H9 (cell line): Measurements from ENCODE around the gene GBP7. TPM values are rescaled to one million over a fixed set of nuclear protein-coding genes. Genes with fewer than 3 reads are reported as not detected.

Experiments used
- DNase-seq: peaks from one replicate; pipeline ENCODE4 v3.0.0-alpha.2; 2017
- H2AFZ ChIP-seq: one replicate; pipeline ENCODE4 v1.6.1; 2013; ENCODE audit warnings: mild to moderate bottlenecking, low read length, control low read depth, moderate library complexity
- H2AK5ac ChIP-seq: 2 replicates; pipeline ENCODE4 v1.6.1; 2013; ENCODE audit warnings: low read length, control low read depth, mixed read lengths; ENCODE audit not compliant: insufficient read length
- H2BK120ac ChIP-seq: one replicate; pipeline ENCODE4 v1.6.1; 2013; ENCODE audit warnings: low read depth, mild to moderate bottlenecking, low read length, control low read depth, inconsistent platforms; ENCODE audit not compliant: poor library complexity, severe bottlenecking
- H2BK12ac ChIP-seq: 2 replicates; pipeline ENCODE4 v1.6.1; 2013; ENCODE audit warnings: low read length, control low read depth, mixed read lengths, low read depth; ENCODE audit not compliant: insufficient read length
- H2BK15ac ChIP-seq: 2 replicates; pipeline ENCODE4 v1.6.1; 2013; ENCODE audit warnings: low read depth, low read length, control low read depth
- H2BK20ac ChIP-seq: one replicate; pipeline ENCODE4 v1.6.1; 2013; ENCODE audit warnings: low read depth, mild to moderate bottlenecking, low read length, control low read depth, inconsistent platforms; ENCODE audit not compliant: poor library complexity, severe bottlenecking
- H2BK5ac ChIP-seq: 2 replicates; pipeline ENCODE4 v1.6.1; 2013; ENCODE audit warnings: low read length, control low read depth, mixed read lengths; ENCODE audit not compliant: insufficient read length
- H3K14ac ChIP-seq: 2 replicates; pipeline ENCODE4 v1.6.1; 2013; ENCODE audit warnings: low read length, control low read depth; ENCODE audit not compliant: insufficient read depth
- H3K18ac ChIP-seq: 2 replicates; pipeline ENCODE4 v1.6.1; 2013; ENCODE audit warnings: low read depth, mild to moderate bottlenecking, mixed read lengths, low read length, control low read depth; ENCODE audit not compliant: insufficient read length
- H3K23ac ChIP-seq: 2 replicates; pipeline ENCODE4 v1.6.1; 2013; ENCODE audit warnings: low read length, control low read depth, mixed read lengths, low read depth; ENCODE audit not compliant: insufficient read length
- H3K23me2 ChIP-seq: 2 replicates; pipeline ENCODE4 v1.6.1; 2013; ENCODE audit warnings: low read depth, mild to moderate bottlenecking, mixed read lengths, low read length, control low read depth; ENCODE audit not compliant: insufficient read length, poor library complexity, severe bottlenecking
- H3K27ac ChIP-seq: 2 replicates; pipeline ENCODE4 v1.5.1; 2013; ENCODE audit warnings: low read length, control low read depth, mixed read lengths, low read depth; ENCODE audit not compliant: insufficient read length
- H3K27me3 ChIP-seq: 2 replicates; pipeline ENCODE4 v1.6.1; 2013; ENCODE audit warnings: low read length, control low read depth, inconsistent platforms; ENCODE audit not compliant: insufficient read depth
- H3K4ac ChIP-seq: 2 replicates; pipeline ENCODE4 v1.6.1; 2013; ENCODE audit warnings: low read depth, mild to moderate bottlenecking, control low read depth, inconsistent platforms, low read length, moderate library complexity
- H3K4me1 ChIP-seq: 2 replicates; pipeline ENCODE4 v1.6.1; 2013; ENCODE audit warnings: low read length, control low read depth, inconsistent platforms; ENCODE audit not compliant: insufficient read depth
- H3K4me2 ChIP-seq: 2 replicates; pipeline ENCODE4 v1.6.1; 2013; ENCODE audit warnings: low read length, control low read depth, mixed read lengths; ENCODE audit not compliant: insufficient read length, insufficient read depth
- H3K56ac ChIP-seq: 2 replicates; pipeline ENCODE4 v1.6.1; 2013; ENCODE audit warnings: low read depth, mild to moderate bottlenecking, mixed read lengths, low read length, control low read depth; ENCODE audit not compliant: insufficient read length
- H3K79me1 ChIP-seq: 2 replicates; pipeline ENCODE4 v1.6.1; 2013; ENCODE audit warnings: low read depth, mild to moderate bottlenecking, moderate library complexity, low read length, control low read depth, inconsistent platforms; ENCODE audit not compliant: insufficient read depth, poor library complexity, severe bottlenecking
- H3K79me2 ChIP-seq: 2 replicates; pipeline ENCODE4 v1.6.1; 2013; ENCODE audit warnings: low read length, control low read depth, inconsistent platforms; ENCODE audit not compliant: insufficient read depth
- H3K9ac ChIP-seq: 2 replicates; pipeline ENCODE4 v1.6.1; 2013; ENCODE audit warnings: low read length, control low read depth, mixed read lengths; ENCODE audit not compliant: insufficient read length; ENCODE audit errors: extremely low read depth
- H3K9me3 ChIP-seq: one replicate; pipeline ENCODE4 v1.6.1; 2013; ENCODE audit warnings: low read depth, low read length, inconsistent platforms; ENCODE audit not compliant: control insufficient read depth
- H3T11ph ChIP-seq: one replicate; pipeline ENCODE4 v1.6.1; 2013; ENCODE audit warnings: mild to moderate bottlenecking, low read length, control low read depth, inconsistent platforms
- H4K20me1 ChIP-seq: one replicate; pipeline ENCODE4 v1.6.1; 2013; ENCODE audit not compliant: control insufficient read depth, insufficient read length, insufficient read depth
- H4K5ac ChIP-seq: 2 replicates; pipeline ENCODE4 v1.6.1; 2013; ENCODE audit warnings: low read depth, mild to moderate bottlenecking, mixed read lengths, low read length, control low read depth; ENCODE audit not compliant: insufficient read length
- H4K8ac ChIP-seq: replicated peaks from 2 replicates; pipeline ENCODE4 v1.6.1; 2013; ENCODE audit warnings: low read length, control low read depth, mixed read lengths, low read depth; ENCODE audit not compliant: insufficient read length
- H4K91ac ChIP-seq: 2 replicates; pipeline ENCODE4 v1.6.1; 2013; ENCODE audit warnings: low read depth, mild to moderate bottlenecking, moderate library complexity, mixed read lengths, low read length, control low read depth; ENCODE audit not compliant: insufficient read length
- H3K27ac Mint-ChIP-seq, 3 experiments: 2 replicates in 2 of 3; 3 replicates in 1 of 3; pipeline ENCODE4 v1.8.0; 2020 to 2021; ENCODE audit warnings: mixed read lengths in 3 of 3, mild to moderate bottlenecking in 1 of 3, moderate library complexity in 1 of 3
- H3K27me3 Mint-ChIP-seq: 2 replicates; pipeline ENCODE4 v1.8.0; 2021; ENCODE audit warnings: low read depth, mild to moderate bottlenecking, moderate library complexity, mixed read lengths
- H3K36me3 Mint-ChIP-seq, 3 experiments: 2 replicates in 2 of 3; 3 replicates in 1 of 3; pipeline ENCODE4 v1.8.0; 2020 to 2021; ENCODE audit warnings: low read depth in 3 of 3, mixed read lengths in 3 of 3; ENCODE audit not compliant: insufficient read depth in 1 of 3
- H3K4me1 Mint-ChIP-seq, 2 experiments: 2 replicates each; pipeline ENCODE4 v1.8.0; 2020; ENCODE audit warnings: mixed read lengths in 2 of 2
- H3K4me3 Mint-ChIP-seq, 2 experiments: 2 replicates in 1 of 2; 3 replicates in 1 of 2; pipeline ENCODE4 v1.8.0; 2020 to 2021; ENCODE audit warnings: mild to moderate bottlenecking in 2 of 2, mixed read lengths in 2 of 2, moderate library complexity in 1 of 2
- H3K9me3 Mint-ChIP-seq, 2 experiments: 2 replicates in 1 of 2; 3 replicates in 1 of 2; pipeline ENCODE4 v1.8.0; 2020; ENCODE audit warnings: mild to moderate bottlenecking in 2 of 2, mixed read lengths in 2 of 2, moderate library complexity in 1 of 2
- CTCF ChIP-seq: fragments of 200-600 bp; sonication (generic); conservative IDR thresholded peaks from 3 replicates; pipeline ENCODE4 v1.8.0; 2021; ENCODE audit warnings: antibody characterized with exemption, mild to moderate bottlenecking
- WGBS: extraction: QIAGEN DNeasy Blood & Tissue Kit; methylation state at CpG from one replicate; pipeline ENCODE4 v1.1.7; 2013; ENCODE audit warnings: missing lambda C conversion rate, low lambda C conversion rate, mixed read lengths; ENCODE audit not compliant: insufficient read length; ENCODE audit errors: extremely low coverage; 5-methylcytosine and 5-hydroxymethylcytosine counted together
- total RNA-seq: library from RNA; stranded (reverse); gene quantifications from 2 replicates; pipeline ENCODE4 v1.2.1, GENCODE V29; 2021

The GBP7 gene
- total RNA-seq, 1 experiment from 2014 or later, result not detected

GRCh38 chr1:89206373-89206772 is 30.6 kb upstream of the GBP7 start:
- no peak overlapping the region for H3K56ac ChIP-seq
- Mint-ChIP-seq H3K4me3 (no peak overlapping the region), H3K4me1 (no peaks in the 10 kb centered on the region), H3K27me3 (no peaks in the 10 kb centered on the region), H3K27ac (no peak overlapping the region), H3K9me3 (peaks cover 42 to 48% of the 10 kb centered on the region in 2 experiments), H3K36me3 (peaks cover 2 to 19% (median 19%) of the 10 kb centered on the region in 3 experiments)
- H3K4me1 ChIP-seq, result no peaks in the 10 kb centered on the region
- H3K79me1 ChIP-seq, result no peaks in the 10 kb centered on the region
- H2AFZ ChIP-seq, result no peak overlapping the region
- no peak overlapping the region for H3K4ac ChIP-seq
- no peak overlapping the region for H3K27ac ChIP-seq
- TF ChIP-seq CTCF, result no peak
- no peaks in the 10 kb centered on the region for H4K20me1 ChIP-seq
- H4K8ac ChIP-seq, result no peak overlapping the region
- H2BK5ac ChIP-seq, result no peak overlapping the region
- no peaks in the 10 kb centered on the region for H3K79me2 ChIP-seq
- H3K9ac ChIP-seq, result no peak overlapping the region
- H3K23me2 ChIP-seq, result no peaks in the 10 kb centered on the region
- H2BK120ac ChIP-seq, result no peak overlapping the region
- WGBS, result no CpG with 5 or more reads among the region's 3 CpGs
- no peak overlapping the region for H2BK20ac ChIP-seq
- no peak overlapping the region for H3K4me2 ChIP-seq
- no peak overlapping the region for H3T11ph ChIP-seq
- no peak overlapping the region for H4K91ac ChIP-seq
- H3K18ac ChIP-seq, result no peak overlapping the region
- H2BK12ac ChIP-seq, result no peak overlapping the region
- H3K14ac ChIP-seq, result no peak overlapping the region
- no peak overlapping the region for H2AK5ac ChIP-seq
- DNase-seq, result no peak
- H3K23ac ChIP-seq, result no peak overlapping the region
- H3K27me3 ChIP-seq, result no peaks in the 10 kb centered on the region
- peaks cover 7% of the 10 kb centered on the region for H3K9me3 ChIP-seq
- H2BK15ac ChIP-seq, result no peak overlapping the region
- H4K5ac ChIP-seq, result no peak overlapping the region
